ENCODE data around the gene IGF2. TPM values are rescaled to one million over a fixed set of nuclear protein-coding genes. Genes with fewer than 3 reads are reported as not detected.

The IGF2 gene
- total RNA-seq, 6 donors from 2014 or later, result 7.0 to 24.4 (median 8.4) TPM; not detected in 1

DNA sequence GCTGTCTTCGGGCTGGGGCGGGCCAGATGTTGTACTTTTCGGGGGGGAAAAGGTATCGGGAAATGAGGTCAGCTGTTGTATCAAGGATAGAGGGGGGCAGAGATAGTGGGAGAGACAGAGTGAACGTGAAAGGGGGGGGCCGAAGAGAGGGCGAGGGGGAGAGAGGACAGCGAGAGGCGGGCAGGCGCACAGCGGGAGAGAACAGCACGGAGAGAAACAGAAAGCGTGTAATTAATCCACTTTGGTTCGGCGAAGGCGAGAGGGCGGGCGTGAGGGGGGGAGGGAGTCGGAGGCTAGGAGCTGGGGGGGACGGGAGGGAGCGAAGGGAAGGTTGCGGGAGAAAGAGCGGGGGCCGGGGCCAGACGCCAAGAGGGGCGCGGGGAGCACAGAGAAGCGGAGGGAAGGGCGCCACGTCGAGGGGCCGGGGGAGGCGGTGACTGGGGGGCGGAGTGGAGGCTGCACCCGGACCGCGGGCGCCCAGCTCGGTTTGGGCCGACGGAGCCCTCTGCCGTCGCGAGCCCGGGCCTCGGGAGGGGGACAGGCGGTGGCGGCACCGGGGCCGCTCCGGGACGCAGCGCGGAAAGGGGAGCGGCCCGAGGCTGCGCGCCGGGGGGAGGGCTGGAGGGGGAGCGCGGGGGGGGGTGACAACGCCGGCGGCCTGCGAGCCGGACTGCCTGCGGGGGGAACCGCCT lies 612 bp downstream of the IGF2 start:
- ATAC-seq (ENCODE audit: low FRiP score in 2 of 2) (peak in 1 of 2 donors; percentile 3), DNase-seq (peak in 1 of 2 donors; percentile 17)
- TF ChIP-seq, protein P1, sequence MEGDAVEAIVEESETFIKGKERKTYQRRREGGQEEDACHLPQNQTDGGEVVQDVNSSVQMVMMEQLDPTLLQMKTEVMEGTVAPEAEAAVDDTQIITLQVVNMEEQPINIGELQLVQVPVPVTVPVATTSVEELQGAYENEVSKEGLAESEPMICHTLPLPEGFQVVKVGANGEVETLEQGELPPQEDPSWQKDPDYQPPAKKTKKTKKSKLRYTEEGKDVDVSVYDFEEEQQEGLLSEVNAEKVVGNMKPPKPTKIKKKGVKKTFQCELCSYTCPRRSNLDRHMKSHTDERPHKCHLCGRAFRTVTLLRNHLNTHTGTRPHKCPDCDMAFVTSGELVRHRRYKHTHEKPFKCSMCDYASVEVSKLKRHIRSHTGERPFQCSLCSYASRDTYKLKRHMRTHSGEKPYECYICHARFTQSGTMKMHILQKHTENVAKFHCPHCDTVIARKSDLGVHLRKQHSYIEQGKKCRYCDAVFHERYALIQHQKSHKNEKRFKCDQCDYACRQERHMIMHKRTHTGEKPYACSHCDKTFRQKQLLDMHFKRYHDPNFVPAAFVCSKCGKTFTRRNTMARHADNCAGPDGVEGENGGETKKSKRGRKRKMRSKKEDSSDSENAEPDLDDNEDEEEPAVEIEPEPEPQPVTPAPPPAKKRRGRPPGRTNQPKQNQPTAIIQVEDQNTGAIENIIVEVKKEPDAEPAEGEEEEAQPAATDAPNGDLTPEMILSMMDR (IDR thresholded peaks at IDR 0.05), result no peak
- TF ChIP-seq POLR2A (IDR thresholded peaks at IDR 0.05), result no peak
- no peak for TF ChIP-seq EP300 (IDR thresholded peaks at IDR 0.05)
- WGBS, 2 donors, result 1 to 4% methylated on average over 15 to 20 of the region's 68 CpGs
- H3K4me1 ChIP-seq, result peaks cover 23 to 47% (median 31%) of the 10 kb centered on the region in 4 donors
- no peak overlapping the region for H3K27ac ChIP-seq
- H3K27me3 ChIP-seq, result peaks cover 3 to 57% (median 44%) of the 10 kb centered on the region in 4 donors
- H3K36me3 ChIP-seq, result no peaks in the 10 kb centered on the region
- peak overlapping the region; percentile 7 to 40 (median 32) for H3K4me3 ChIP-seq
- H3K9me3 ChIP-seq, result no peaks in the 10 kb centered on the region

DNA sequence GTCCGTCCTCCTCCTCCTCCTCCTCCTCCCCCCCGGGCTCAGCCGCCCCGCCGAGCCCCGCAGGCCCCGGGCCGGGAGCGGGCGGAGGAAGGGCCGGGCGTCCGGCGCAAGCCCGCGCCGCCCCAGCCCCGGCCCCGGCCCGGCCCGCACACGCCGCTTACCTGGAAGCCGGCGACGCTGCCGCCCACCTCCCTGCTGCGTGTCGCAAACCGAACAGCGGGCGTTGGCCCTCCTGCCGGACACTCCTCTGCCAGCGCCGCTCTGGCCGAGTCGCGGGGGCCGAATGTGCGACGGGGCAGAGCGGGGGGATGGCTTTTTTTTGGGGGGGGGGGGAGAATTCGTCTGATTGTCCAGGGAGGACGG lies 1.1 kb downstream of the IGF2 start:
- Histone ChIP-seq H3K4me1 (peaks cover 19 to 45% (median 31%) of the 10 kb centered on the region in 4 donors), H3K27ac (no peak overlapping the region), H3K36me3 (no peaks in the 10 kb centered on the region), H3K9me3 (no peaks in the 10 kb centered on the region), H3K27me3 (peaks cover 3 to 55% (median 40%) of the 10 kb centered on the region in 4 donors), H3K4me3 (peak overlapping the region in 3 of 4 donors; percentile 29 to 40 (median 36))
- WGBS, 2 donors, result 0 to 4% methylated on average over 4 to 10 of the region's 44 CpGs
- no peak for DNase-seq
- TF ChIP-seq, protein P1 (IDR thresholded peaks at IDR 0.05), result no peak
- TF ChIP-seq EP300 (IDR thresholded peaks at IDR 0.05) (no peak), POLR2A (IDR thresholded peaks at IDR 0.05) (no peak), POLR2AphosphoS5 (IDR thresholded peaks at IDR 0.05) (no peak)
- peak in 1 of 2 donors; percentile 2 for ATAC-seq (ENCODE audit: low FRiP score in 2 of 2)

DNA sequence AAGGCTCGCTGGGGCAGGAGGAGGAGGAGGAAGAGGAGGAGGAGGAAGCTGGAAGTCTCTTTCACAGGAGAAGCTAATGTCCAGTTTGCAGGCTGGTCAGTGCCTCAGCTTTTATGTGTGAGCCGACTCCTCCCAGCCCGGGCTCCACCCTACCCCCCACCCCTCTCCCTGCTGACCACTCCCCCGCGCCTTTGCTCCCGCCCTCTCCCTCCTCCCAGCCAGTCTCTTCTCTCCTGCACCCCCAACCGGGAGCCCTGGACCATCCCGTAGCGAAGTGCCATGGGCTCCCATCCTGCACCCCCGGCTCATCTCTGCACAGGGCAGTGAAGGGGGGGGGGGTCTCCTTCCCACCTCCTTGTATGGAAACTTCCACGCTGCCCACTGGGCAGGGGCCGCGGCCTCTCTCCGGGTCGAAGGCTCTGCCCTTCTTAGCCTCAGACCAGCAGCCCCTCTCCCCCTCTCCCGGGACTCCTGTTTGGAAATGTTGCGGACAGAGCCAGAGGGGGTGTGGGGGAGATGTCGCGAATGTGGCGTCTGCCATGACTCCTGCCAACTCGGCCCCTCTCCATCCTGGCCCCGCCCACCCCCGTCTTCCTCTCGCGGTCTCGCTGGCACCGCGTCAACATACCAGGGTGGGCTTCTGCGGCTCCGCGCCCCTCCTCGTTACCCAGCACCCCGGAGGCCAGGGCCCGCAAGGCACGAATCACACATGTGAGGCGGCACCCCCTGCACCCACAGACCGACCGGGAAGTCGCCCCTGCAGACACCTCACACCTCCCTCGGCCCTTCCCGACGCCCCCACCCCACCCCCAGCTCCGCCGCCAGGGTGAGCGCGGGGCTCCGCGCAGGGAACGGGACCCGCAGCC lies 1.8 kb downstream of the IGF2 start:
- H3K27me3 ChIP-seq, result peaks cover 3 to 55% (median 38%) of the 10 kb centered on the region in 4 donors
- H3K9me3 ChIP-seq, result no peaks in the 10 kb centered on the region
- 0 to 5% methylated on average over 18 to 45 of the region's 50 CpGs for WGBS, 2 donors
- peak; percentile 41 to 84 for DNase-seq
- peak overlapping the region in 3 of 4 donors; percentile 29 to 40 (median 36) for H3K4me3 ChIP-seq
- H3K4me1 ChIP-seq, result peaks cover 19 to 45% (median 31%) of the 10 kb centered on the region in 4 donors
- H3K36me3 ChIP-seq, result no peaks in the 10 kb centered on the region
- peak; percentile 13 to 72 for ATAC-seq (ENCODE audit: low FRiP score in 2 of 2)
- TF ChIP-seq, protein P1 (IDR thresholded peaks at IDR 0.05), result no peak
- no peak overlapping the region for H3K27ac ChIP-seq

DNA sequence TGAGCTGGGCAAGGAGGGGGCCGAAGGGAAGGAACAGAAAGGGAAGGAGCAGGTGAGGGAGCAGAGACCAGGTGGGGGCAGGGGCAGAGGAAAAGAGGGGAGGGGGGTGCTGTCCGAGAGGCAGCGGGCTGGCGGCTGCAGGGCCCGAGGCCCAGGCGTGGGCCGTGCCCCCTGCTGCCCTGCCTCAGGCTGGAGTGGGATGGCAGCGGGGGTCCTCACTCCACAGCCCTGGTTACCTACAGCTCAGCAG lies 2.3 kb downstream of the IGF2 start:
- DNase-seq, result peak in 1 of 2 donors; percentile 44

More for the DNA sequence above, 2.3 kb downstream of the IGF2 start:
- TF ChIP-seq EP300 (IDR thresholded peaks at IDR 0.05), result no peak
- TF ChIP-seq POLR2AphosphoS5 (IDR thresholded peaks at IDR 0.05), result no peak
- no peak for TF ChIP-seq POLR2A (IDR thresholded peaks at IDR 0.05)
- TF ChIP-seq, protein P1 (IDR thresholded peaks at IDR 0.05), result no peak
- ATAC-seq (ENCODE audit: low FRiP score in 2 of 2), result no peak
- H3K9me3 ChIP-seq, result no peaks in the 10 kb centered on the region
- H3K4me1 ChIP-seq, result peaks cover 19 to 45% (median 31%) of the 10 kb centered on the region in 4 donors
- 38 to 43% methylated on average over 8 of the region's 8 CpGs for WGBS, 2 donors
- no peaks in the 10 kb centered on the region for H3K36me3 ChIP-seq
- no peak overlapping the region for H3K27ac ChIP-seq
- H3K27me3 ChIP-seq, result peaks cover 3 to 54% (median 38%) of the 10 kb centered on the region in 4 donors
- no peak overlapping the region for H3K4me3 ChIP-seq
